ENCODE results near the gene LAMTOR2. TPM values are rescaled to one million over a fixed set of nuclear protein-coding genes. Genes with fewer than 3 reads are reported as not detected.

LAMTOR2 gene
- total and polyA plus RNA-seq, 2 experiments from 2014 or later: 75.5 to 199 TPM

DNA sequence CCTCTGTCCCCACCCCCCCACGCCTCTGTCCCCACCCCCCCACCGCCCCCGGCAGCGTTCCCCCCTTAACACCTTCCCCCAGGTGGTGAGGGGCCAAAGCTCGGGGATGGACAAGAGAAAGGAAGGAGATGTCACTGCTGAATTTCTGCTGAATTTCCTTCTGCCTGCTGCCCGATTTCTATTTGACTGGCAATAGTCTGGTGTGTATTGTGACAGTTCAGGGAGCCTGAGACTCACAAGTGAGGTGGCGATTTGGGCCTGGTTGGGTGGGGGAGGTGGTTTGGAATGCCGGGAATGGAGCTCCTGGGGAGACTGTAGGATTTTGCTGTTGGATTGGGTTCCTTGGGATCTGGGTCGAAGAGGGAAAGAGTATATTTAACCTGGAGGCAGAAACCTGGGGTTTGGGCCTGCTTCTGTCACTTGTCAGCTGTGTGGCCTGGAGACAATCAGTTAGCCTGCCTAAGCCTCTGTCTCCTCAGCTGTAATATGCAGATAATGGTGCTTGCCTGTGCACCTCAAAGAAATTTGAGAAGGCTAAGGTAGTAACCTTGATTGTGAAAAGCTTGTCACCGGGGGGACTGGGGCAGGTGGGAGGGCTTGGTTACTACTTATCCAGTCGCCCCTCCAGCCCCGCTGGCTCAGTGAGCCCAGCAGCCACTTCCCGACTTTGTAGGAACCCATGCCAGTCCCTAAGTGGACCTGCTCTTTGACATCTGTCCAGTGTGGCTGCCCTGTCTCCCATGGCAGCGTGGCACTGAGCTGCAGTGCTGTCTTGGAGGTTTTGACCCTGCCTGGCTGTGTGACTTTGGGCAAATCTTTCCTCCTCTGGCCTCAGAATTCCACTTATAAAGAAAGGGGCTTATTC, 52.3 kb downstream of the LAMTOR2 start:
- Histone ChIP-seq H3K4me1 (ENCODE audit: low read depth) (peaks cover 45% of the 10 kb centered on the region), H3K36me3 (no peaks in the 10 kb centered on the region), H3K9me3 (ENCODE audit: low read depth) (no peaks in the 10 kb centered on the region), H3K4me3 (peak overlapping the region; percentile 9), H3K27ac (peak overlapping the region; percentile 98), H3K27me3 (no peaks in the 10 kb centered on the region)
- TF ChIP-seq CTCF (IDR thresholded peaks at IDR 0.05; ENCODE audit: low read depth, low read length): no peak
- DNase-seq (ENCODE audit: low read depth in 1 of 2, low spot score in 1 of 2): peak; percentile 54 to 59

GRCh38 chr1:156108057-156108456, 53.5 kb downstream of the LAMTOR2 start:
- Histone ChIP-seq H3K27me3 (no peaks in the 10 kb centered on the region), H3K36me3 (no peaks in the 10 kb centered on the region), H3K4me1 (ENCODE audit: low read depth) (peaks cover 45% of the 10 kb centered on the region), H3K27ac (peak overlapping the region; percentile 98), H3K4me3 (no peak overlapping the region), H3K9me3 (ENCODE audit: low read depth) (no peaks in the 10 kb centered on the region)
- TF ChIP-seq CTCF (IDR thresholded peaks at IDR 0.05; ENCODE audit: low read depth, low read length): no peak
- no peak for DNase-seq (ENCODE audit: low read depth in 1 of 2, low spot score in 1 of 2)

Other genes starting within 250 kb of the LAMTOR2 start
- 19.9 and 26.4 TPM in 2 replicates for gene GON4L, start 197.6 kb upstream of the LAMTOR2 start, total RNA-seq
- gene GON4L, start 197.6 kb upstream of the LAMTOR2 start, polyA plus RNA-seq: 42.0 and 44.4 TPM in 2 replicates
- 2.1 and 2.5 TPM in 2 replicates for gene SYT11, start 195.2 kb upstream of the LAMTOR2 start, total RNA-seq
- gene SYT11, start 195.2 kb upstream of the LAMTOR2 start, polyA plus RNA-seq: 1.4 and 2.3 TPM in 2 replicates
- gene RIT1, start 143.4 kb upstream of the LAMTOR2 start, total RNA-seq: 29.1 and 48.7 TPM in 2 replicates
- gene RIT1, start 143.4 kb upstream of the LAMTOR2 start, polyA plus RNA-seq: 40.6 and 54.2 TPM in 2 replicates
- gene KHDC4, start 120.4 kb upstream of the LAMTOR2 start, total RNA-seq: 61.0 and 86.4 TPM in 2 replicates
- 26.6 and 31.5 TPM in 2 replicates for gene KHDC4, start 120.4 kb upstream of the LAMTOR2 start, polyA plus RNA-seq
- gene RXFP4, start 113.1 kb upstream of the LAMTOR2 start, total RNA-seq: 0.33 TPM in 1 of 2 replicates, not detected in the other
- gene RXFP4, start 113.1 kb upstream of the LAMTOR2 start, polyA plus RNA-seq: 0.74 TPM in 1 of 2 replicates, not detected in the other
- 89.4 and 126 TPM in 2 replicates for gene ARHGEF2, start 76.2 kb upstream of the LAMTOR2 start, total RNA-seq
- 38.6 and 54.9 TPM in 2 replicates for gene ARHGEF2, start 76.2 kb upstream of the LAMTOR2 start, polyA plus RNA-seq
- 119 and 198 TPM in 2 replicates for gene SSR2, start 33.8 kb upstream of the LAMTOR2 start, total RNA-seq
- 174 and 188 TPM in 2 replicates for gene SSR2, start 33.8 kb upstream of the LAMTOR2 start, polyA plus RNA-seq
- gene UBQLN4, start 984 bp upstream of the LAMTOR2 start, total RNA-seq: 43.1 and 51.0 TPM in 2 replicates
- 29.2 and 38.5 TPM in 2 replicates for gene UBQLN4, start 984 bp upstream of the LAMTOR2 start, polyA plus RNA-seq
- gene RAB25, start 6.4 kb downstream of the LAMTOR2 start, total RNA-seq: 1.6 and 3.1 TPM in 2 replicates
- 2.1 and 2.4 TPM in 2 replicates for gene RAB25, start 6.4 kb downstream of the LAMTOR2 start, polyA plus RNA-seq
- gene MEX3A, start 27.7 kb downstream of the LAMTOR2 start, total RNA-seq: 48.8 and 58.6 TPM in 2 replicates
- gene MEX3A, start 27.7 kb downstream of the LAMTOR2 start, polyA plus RNA-seq: 17.2 and 24.8 TPM in 2 replicates
- 128 and 139 TPM in 2 replicates for gene LMNA, start 59.9 kb downstream of the LAMTOR2 start, total RNA-seq
- gene LMNA, start 59.9 kb downstream of the LAMTOR2 start, polyA plus RNA-seq: 99.4 and 149 TPM in 2 replicates
- 3.6 and 8.6 TPM in 2 replicates for gene SEMA4A, start 98.8 kb downstream of the LAMTOR2 start, total RNA-seq
- gene SEMA4A, start 98.8 kb downstream of the LAMTOR2 start, polyA plus RNA-seq: 0.65 and 2.9 TPM in 2 replicates
- gene SLC25A44, start 139.3 kb downstream of the LAMTOR2 start, total RNA-seq: 9.2 and 9.7 TPM in 2 replicates
- gene SLC25A44, start 139.3 kb downstream of the LAMTOR2 start, polyA plus RNA-seq: 13.8 and 18.1 TPM in 2 replicates
- 106 and 129 TPM in 2 replicates for gene PMF1, start 158.2 kb downstream of the LAMTOR2 start, total RNA-seq
- gene PMF1, start 158.2 kb downstream of the LAMTOR2 start, polyA plus RNA-seq: 133 and 151 TPM in 2 replicates
- 0.51 and 0.67 TPM in 2 replicates for gene BGLAP, start 187.4 kb downstream of the LAMTOR2 start, total RNA-seq
- gene BGLAP, start 187.4 kb downstream of the LAMTOR2 start, polyA plus RNA-seq: 0.32 and 1.8 TPM in 2 replicates
- gene PAQR6, start 193.3 kb downstream of the LAMTOR2 start, total RNA-seq: 34.5 and 35.7 TPM in 2 replicates
- 23.3 and 40.1 TPM in 2 replicates for gene PAQR6, start 193.3 kb downstream of the LAMTOR2 start, polyA plus RNA-seq
- 101 and 110 TPM in 2 replicates for gene SMG5, start 228.0 kb downstream of the LAMTOR2 start, total RNA-seq
- 79.5 and 95.5 TPM in 2 replicates for gene SMG5, start 228.0 kb downstream of the LAMTOR2 start, polyA plus RNA-seq
- gene TMEM79, start 229.5 kb downstream of the LAMTOR2 start, total RNA-seq: 2.6 and 4.0 TPM in 2 replicates
- gene TMEM79, start 229.5 kb downstream of the LAMTOR2 start, polyA plus RNA-seq: 3.0 and 4.6 TPM in 2 replicates
- gene GLMP, start 240.9 kb downstream of the LAMTOR2 start, total RNA-seq: 54.9 and 57.7 TPM in 2 replicates
- 49.0 and 55.3 TPM in 2 replicates for gene GLMP, start 240.9 kb downstream of the LAMTOR2 start, polyA plus RNA-seq
- gene VHLL, start 244.5 kb downstream of the LAMTOR2 start, total RNA-seq: 0.98 TPM in 1 of 2 replicates, not detected in the other
- 0.21 TPM in 1 of 2 replicates, not detected in the other for gene VHLL, start 244.5 kb downstream of the LAMTOR2 start, polyA plus RNA-seq